Stimulated activated CD8-positive, alpha-beta memory T cell treated with anti-CD3 and anti-CD28 coated beads, Interleukin-12 subunit alpha, Interleukin-12 subunit beta, amount 100 ng/mL, for 1 hour (primary cell): Measurements from ENCODE around the gene PGAP1.

Source experiments
- DNase-seq: peaks from one replicate; pipeline ENCODE4 v3.0.0-alpha.2; 2020; ENCODE audit warnings: low read depth

Gene PGAP1

DNA sequence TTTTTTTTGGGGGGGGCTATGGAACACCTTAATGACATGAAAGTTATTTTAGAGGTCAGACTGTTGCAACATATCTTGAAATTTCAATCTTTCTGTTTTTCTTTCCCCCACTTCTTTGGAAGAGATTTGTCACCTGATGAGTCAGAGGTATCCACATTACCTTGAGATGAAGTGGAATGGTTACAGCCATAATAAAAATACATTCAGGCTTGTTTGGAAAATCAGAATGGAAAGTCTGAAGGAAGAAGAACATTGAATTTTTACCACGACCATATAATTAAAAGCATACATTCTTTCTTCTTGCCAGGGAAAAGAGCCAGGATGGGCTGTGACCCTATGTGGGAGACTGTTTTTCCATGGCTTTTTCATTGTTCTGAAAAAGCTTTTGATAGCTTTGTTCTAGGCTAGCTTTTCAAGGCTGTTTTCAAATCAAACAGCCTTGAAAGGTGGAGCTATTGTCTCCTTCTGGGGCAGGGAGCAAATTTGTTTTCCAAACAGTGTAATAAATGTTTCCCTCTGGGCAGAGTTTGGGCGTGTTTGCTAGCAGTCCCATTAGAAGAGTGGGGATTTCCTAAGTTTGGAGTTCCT lies 124.7 kb downstream of the PGAP1 start:
- DNase-seq: no peak

DNA sequence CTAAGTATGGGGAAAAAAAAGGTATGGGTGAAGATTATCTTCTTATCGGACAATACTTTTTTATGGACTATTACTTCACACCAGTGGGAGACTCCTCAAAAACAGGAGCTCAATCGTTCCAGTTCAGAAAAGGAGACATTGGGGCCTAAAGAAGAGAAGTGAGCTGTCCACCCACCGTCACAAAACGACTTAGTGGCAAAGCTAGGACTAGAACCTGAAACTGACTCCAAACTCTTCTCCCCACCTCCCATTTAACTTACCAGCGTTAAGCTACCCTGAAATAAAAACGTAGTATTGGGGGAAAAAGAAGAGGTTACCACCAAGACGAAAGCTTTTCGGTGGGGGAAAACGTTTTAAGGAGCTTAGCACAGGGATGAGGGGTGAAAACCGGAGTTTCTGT lies 127.5 kb downstream of the PGAP1 start:
- no peak for DNase-seq

DNA sequence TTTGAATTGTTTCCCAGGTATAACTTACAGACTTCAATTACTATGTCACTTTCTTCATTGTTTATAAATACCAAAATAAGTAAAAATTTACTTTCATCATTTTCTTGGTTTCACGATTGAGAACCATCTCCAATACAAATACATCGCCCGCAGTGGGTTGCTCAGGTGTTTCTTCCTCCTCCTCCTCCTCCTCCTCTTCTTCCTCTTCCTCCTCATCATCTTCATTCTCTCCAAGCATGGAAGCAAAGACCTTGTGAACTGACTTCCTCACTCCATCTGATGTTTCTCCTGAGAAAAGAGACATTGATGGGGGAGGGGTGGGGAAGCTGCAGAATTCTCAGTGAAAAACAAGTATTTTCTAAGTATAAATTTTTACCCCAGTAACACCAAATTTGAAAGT lies 133.6 kb downstream of the PGAP1 start:
- DNase-seq: no peak

DNA sequence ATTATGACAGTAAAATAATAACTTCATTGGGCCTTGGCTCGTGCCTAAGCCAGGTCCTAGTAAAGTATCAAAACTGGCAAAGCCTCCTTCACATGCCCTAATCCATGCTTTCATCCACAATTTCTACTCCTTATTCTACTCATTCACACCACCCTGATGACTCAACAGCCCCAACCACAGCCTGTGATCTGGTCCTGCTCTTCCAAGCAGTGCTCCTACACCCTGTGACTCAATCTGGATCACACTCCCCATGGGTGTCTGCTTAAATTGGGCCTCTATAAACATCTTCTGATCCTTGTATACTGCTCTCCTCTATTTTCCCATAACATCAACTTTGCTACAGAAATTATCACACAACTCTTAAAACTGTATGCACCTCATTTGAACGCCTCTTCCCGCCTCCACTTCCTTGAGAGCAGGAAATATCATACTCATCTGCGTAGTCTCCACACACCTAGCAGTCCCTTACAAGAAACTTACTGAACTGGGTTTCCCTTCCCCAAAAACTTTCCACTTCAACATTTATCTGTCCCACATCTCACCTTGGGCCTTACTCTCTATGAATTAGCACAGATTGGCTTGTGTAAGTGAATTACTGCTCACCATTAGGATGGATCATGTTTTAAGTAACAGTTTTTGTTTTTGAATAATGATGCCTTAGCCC lies 142.9 kb downstream of the PGAP1 start:
- no peak for DNase-seq
